Measurements from ENCODE around the gene EPS15. TPM values are rescaled to one million over a fixed set of nuclear protein-coding genes. Genes with fewer than 3 reads are reported as not detected.

Gene EPS15
- total and polyA plus RNA-seq, 2 of the 8 experiments (the other 6 are each of a cell fraction or from before 2014, with no cell fraction given), result 15.9 to 57.2 TPM

DNA sequence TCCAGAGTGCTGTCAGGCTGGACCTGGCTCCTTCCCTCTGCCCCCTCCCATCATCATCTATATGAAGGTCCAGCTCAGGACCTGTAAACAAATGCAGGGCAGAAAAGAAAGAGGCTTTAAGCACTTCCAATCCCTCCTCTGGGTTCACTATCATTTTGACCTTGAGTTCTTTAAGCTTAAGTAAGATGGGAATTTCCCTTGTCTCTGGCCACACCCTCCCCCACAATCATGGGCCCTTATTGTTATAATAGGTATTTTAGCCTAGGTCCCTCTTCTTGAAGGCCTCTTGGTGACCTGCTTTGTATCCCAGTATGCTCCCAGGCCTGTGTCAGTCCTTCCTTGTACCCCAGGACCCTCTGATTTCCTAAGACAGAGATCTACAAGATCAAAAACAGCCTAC, 45.1 kb upstream of the EPS15 start:
- no peaks in the 10 kb centered on the region for H3K79me2 ChIP-seq (ENCODE audit: control insufficient read depth in 1 of 2, insufficient read depth in 2 of 2, low read length in 2 of 2)
- H3K36me3 ChIP-seq (ENCODE audit: control insufficient read depth in 2 of 4, insufficient read depth in 4 of 4, low read length in 3 of 4), result no peaks in the 10 kb centered on the region

More for the DNA sequence above, 45.1 kb upstream of the EPS15 start:
- no peak overlapping the region for H3K56ac ChIP-seq (replicated peaks; ENCODE audit: insufficient read length, low read depth, low read length)
- no peaks in the 10 kb centered on the region for H3K27me3 ChIP-seq (replicated peaks in 1 of 4; ENCODE audit: control insufficient read depth in 3 of 4, extremely low read depth in 1 of 4, insufficient read depth in 3 of 4, low read length in 3 of 4)
- H3K4me3 ChIP-seq (ENCODE audit: extremely low read depth in 1 of 4, insufficient read depth in 2 of 4, low read depth in 3 of 4, low read length in 4 of 4), result no peak overlapping the region
- TF ChIP-seq GTF2F1 (IDR thresholded peaks at IDR 0.05; ENCODE audit: borderline replicate concordance, low read depth, low read length), result no peak
- no peak for TF ChIP-seq MAX (IDR thresholded peaks at IDR 0.05)
- TF ChIP-seq, protein P1, sequence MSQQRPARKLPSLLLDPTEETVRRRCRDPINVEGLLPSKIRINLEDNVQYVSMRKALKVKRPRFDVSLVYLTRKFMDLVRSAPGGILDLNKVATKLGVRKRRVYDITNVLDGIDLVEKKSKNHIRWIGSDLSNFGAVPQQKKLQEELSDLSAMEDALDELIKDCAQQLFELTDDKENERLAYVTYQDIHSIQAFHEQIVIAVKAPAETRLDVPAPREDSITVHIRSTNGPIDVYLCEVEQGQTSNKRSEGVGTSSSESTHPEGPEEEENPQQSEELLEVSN (IDR thresholded peaks at IDR 0.05), result no peak
- TF ChIP-seq CBX8 (IDR thresholded peaks at IDR 0.05; ENCODE audit: borderline replicate concordance, low read depth, low read length), result no peak
- no peak for TF ChIP-seq TAF7 (optimal IDR thresholded peaks at IDR 0.05; ENCODE audit: borderline replicate concordance, low read depth, low read length)
- no peak for TF ChIP-seq SRF (IDR thresholded peaks at IDR 0.05; ENCODE audit: low read depth, low read length)
- no peak for TF ChIP-seq RBBP5 (IDR thresholded peaks at IDR 0.05; ENCODE audit: borderline replicate concordance, low read depth, low read length)
- no peak for TF ChIP-seq CREB1 (IDR thresholded peaks at IDR 0.05)
- TF ChIP-seq NANOG (IDR thresholded peaks at IDR 0.05; ENCODE audit: insufficient read depth, low read depth, low read length, poor library complexity, severe bottlenecking), result no peak
- ChIA-PET CTCF (ENCODE audit: partially characterized antibody) (no interaction called here), POLR2A (ENCODE audit: partially characterized antibody) (no interaction called here)
- no peak overlapping the region for H2BK20ac ChIP-seq (ENCODE audit: low read length)
- no peak overlapping the region for H3K4ac ChIP-seq (replicated peaks; ENCODE audit: insufficient read length, low read depth, low read length)
- no peak overlapping the region for H3K23ac ChIP-seq (ENCODE audit: insufficient read length)
- H2AK5ac ChIP-seq (ENCODE audit: low read depth, low read length), result no peak overlapping the region
- no peak overlapping the region for H2BK12ac ChIP-seq (ENCODE audit: low read depth, low read length)
- no peak overlapping the region for H2BK120ac ChIP-seq (replicated peaks; ENCODE audit: low read depth, low read length)
- no peak overlapping the region for H3K4me2 ChIP-seq (ENCODE audit: insufficient read depth in 1 of 2, low read depth in 2 of 2, low read length in 2 of 2)
- H4K8ac ChIP-seq (ENCODE audit: extremely low read depth, insufficient read depth, low read length), result no peak overlapping the region
- H2BK5ac ChIP-seq (ENCODE audit: low read depth, low read length), result no peak overlapping the region
- no peak overlapping the region for H3K18ac ChIP-seq (ENCODE audit: extremely low read depth, low read length)
- no peak overlapping the region for H2AFZ ChIP-seq (ENCODE audit: low read length)
- H4K5ac ChIP-seq (ENCODE audit: insufficient read length, low read depth, low read length), result no peak overlapping the region
- H2BK15ac ChIP-seq (ENCODE audit: low read length), result no peak overlapping the region
- H3K4me1 ChIP-seq (replicated peaks in 1 of 4; ENCODE audit: control insufficient read depth in 3 of 4, insufficient read depth in 4 of 4, low read length in 3 of 4), result peaks cover 0 to 8% (median 4%) of the 10 kb centered on the region in 4 experiments; a peak in 5 of 7 replicates
- DNase-seq (ENCODE audit: low read depth in 1 of 2, low spot score in 2 of 2), result no peak
- H3K79me1 ChIP-seq (ENCODE audit: low read depth, low read length), result no peaks in the 10 kb centered on the region; the same call in 1 of the 2 replicates
- no peak overlapping the region for H3K9ac ChIP-seq (replicated peaks in 1 of 4; ENCODE audit: extremely low read depth in 1 of 4, low read depth in 3 of 4, low read length in 3 of 4)
- H3K23me2 ChIP-seq (ENCODE audit: low read depth, low read length), result peaks cover 2% of the 10 kb centered on the region; the same call in 1 of the 2 replicates
- H4K20me1 ChIP-seq (replicated peaks in 1 of 2; ENCODE audit: control insufficient read depth in 1 of 2, insufficient read depth in 2 of 2, low read length in 2 of 2), result no peaks in the 10 kb centered on the region
- FAIRE-seq, result no peak
- no peak overlapping the region for H3K14ac ChIP-seq (ENCODE audit: insufficient read length)
- no peak overlapping the region for H3K27ac ChIP-seq (ENCODE audit: low read depth, low read length)
- no peak overlapping the region for H4K91ac ChIP-seq (replicated peaks; ENCODE audit: insufficient read length, low read length)
- H3K9me3 ChIP-seq (ENCODE audit: insufficient read depth in 2 of 2, low read depth in 1 of 2, low read length in 1 of 2), result no peaks in the 10 kb centered on the region

All from H1 (cell line).